Measurements from ENCODE around the gene FBLN1. TPM values are rescaled to one million over a fixed set of nuclear protein-coding genes. Genes with fewer than 3 reads are reported as not detected.

FBLN1 gene
- total and polyA plus RNA-seq, 11 donors = 22.4 to 239 (median 44.7) TPM

DNA sequence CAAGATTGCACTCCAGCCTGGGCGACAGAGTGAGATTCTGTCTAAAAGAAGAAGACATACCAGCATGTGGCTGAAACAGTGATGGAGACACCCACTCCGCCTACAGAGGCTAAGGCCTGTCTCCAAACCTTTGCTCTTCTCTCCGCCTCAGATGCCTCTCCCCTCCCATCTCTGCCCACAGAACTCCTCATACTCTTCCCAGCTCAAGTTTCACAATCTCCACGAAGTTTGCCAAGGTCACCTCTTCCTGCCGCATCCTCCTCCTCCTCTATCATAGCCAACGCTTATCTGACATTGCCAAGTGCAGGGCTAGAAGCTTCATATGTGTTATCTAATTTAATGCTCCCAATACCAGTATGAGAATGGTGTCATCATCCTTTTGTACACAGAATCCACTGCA is 25.9 kb upstream of the FBLN1 start:
- H3K27me3 ChIP-seq = no peaks in the 10 kb centered on the region
- ATAC-seq (no peak), DNase-seq (no peak)
- TF ChIP-seq, protein P1, sequence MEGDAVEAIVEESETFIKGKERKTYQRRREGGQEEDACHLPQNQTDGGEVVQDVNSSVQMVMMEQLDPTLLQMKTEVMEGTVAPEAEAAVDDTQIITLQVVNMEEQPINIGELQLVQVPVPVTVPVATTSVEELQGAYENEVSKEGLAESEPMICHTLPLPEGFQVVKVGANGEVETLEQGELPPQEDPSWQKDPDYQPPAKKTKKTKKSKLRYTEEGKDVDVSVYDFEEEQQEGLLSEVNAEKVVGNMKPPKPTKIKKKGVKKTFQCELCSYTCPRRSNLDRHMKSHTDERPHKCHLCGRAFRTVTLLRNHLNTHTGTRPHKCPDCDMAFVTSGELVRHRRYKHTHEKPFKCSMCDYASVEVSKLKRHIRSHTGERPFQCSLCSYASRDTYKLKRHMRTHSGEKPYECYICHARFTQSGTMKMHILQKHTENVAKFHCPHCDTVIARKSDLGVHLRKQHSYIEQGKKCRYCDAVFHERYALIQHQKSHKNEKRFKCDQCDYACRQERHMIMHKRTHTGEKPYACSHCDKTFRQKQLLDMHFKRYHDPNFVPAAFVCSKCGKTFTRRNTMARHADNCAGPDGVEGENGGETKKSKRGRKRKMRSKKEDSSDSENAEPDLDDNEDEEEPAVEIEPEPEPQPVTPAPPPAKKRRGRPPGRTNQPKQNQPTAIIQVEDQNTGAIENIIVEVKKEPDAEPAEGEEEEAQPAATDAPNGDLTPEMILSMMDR (IDR thresholded peaks at IDR 0.05) = no peak
- no peak for TF ChIP-seq POLR2A (IDR thresholded peaks at IDR 0.05)
- peaks cover 0 to 32% (median 2%) of the 10 kb centered on the region in 12 donors for H3K4me1 ChIP-seq
- WGBS, 4 donors = 76 to 81% (median 77%) methylated on average over 6 of the region's 6 CpGs
- H3K4me3 ChIP-seq = no peak overlapping the region
- no peaks in the 10 kb centered on the region for H3K36me3 ChIP-seq
- H3K9me3 ChIP-seq = no peaks in the 10 kb centered on the region
- intact Hi-C loops (cut with DNase I) = no loop called here
- H3K27ac ChIP-seq = no peak overlapping the region

DNA sequence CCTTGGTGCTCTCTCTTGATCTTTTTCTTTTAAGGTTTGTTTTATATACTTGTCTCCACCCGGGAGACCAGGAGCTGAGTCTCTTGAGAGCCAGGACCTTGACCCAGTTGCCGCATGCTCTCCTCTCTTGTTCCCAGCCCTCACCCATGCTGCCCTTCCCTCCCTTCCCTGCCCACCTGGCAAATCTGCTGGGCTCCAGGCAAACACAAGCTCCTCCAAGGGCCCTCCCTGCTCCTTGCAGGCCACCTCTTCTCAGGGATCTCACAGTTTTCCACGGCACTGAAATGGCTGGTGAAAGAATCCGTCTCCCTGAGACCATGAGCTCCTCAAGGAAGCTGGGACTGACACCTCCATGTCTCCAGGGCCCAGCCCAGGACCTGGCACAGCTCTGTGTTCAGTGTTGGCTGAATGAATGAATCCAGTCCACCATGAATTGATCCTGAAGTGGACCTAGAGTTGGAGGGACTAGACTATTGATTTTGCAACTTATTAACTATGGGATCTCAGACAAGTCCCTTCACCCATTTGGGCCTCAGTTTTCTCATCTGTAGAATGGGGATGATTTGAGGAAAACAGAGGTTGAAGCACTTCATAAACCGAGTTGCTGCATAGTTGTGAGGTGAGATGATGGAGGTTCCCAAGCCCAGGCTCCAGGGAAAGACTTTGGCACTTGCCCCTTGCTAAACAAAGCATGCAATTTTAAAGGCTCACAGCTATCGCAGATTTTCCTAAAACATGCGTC is 25.1 kb upstream of the FBLN1 start:
- Histone ChIP-seq H3K27ac (no peak overlapping the region), H3K9me3 (no peaks in the 10 kb centered on the region), H3K36me3 (no peaks in the 10 kb centered on the region), H3K4me3 (no peak overlapping the region), H3K4me1 (peaks cover 0 to 32% (median 2%) of the 10 kb centered on the region in 12 donors), H3K27me3 (no peaks in the 10 kb centered on the region)
- intact Hi-C loops (cut with DNase I) = no loop called here
- WGBS, 4 donors = 79 to 87% (median 84%) methylated on average over 7 of the region's 7 CpGs
- DNase-seq (no peak), ATAC-seq (peak in 2 of 4 donors; percentile 8 to 26)
- TF ChIP-seq POLR2A (IDR thresholded peaks at IDR 0.05) = no peak

DNA sequence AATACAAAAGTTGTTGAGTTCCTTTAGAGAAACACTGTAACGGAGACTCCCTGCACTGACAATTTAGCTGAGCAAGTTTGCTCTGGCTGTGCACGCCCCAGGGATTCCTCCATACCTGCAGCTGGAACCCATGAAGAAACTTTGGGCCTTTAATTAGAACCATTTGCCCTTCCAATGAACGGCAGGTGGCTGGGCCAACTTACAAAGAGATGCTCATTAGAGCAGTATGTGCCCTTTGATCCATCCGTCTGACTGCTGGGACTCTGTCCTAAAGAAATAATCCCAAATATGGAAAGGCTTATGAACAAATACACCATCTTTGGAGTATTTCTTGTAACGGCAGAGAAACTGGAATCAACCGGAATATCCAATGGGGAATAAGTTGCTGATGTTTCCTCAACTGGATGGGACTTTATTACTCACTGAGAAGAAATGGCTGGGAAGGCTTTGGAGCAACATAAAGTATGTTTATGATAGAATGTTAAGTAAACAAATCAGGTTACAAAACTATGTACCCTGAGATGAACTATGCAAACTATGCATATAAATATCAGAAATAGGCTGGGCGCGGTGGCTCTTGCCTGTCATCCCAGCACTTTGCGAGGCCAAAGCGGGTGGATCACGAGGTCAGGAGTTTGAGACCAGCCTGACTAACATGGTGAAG is 24.4 kb upstream of the FBLN1 start:
- Histone ChIP-seq H3K27ac (peak overlapping the region in 8 of 12 donors; percentile 2 to 48 (median 38)), H3K36me3 (no peaks in the 10 kb centered on the region), H3K9me3 (no peaks in the 10 kb centered on the region), H3K4me3 (no peak overlapping the region), H3K4me1 (peaks cover 0 to 30% (median 2%) of the 10 kb centered on the region in 12 donors), H3K27me3 (no peaks in the 10 kb centered on the region)
- ATAC-seq (peak in 3 of 4 donors; percentile 57 to 72 (median 72)), DNase-seq (peak in 1 of 5 donors; percentile 45)
- WGBS, 4 donors = 74 to 84% (median 78%) methylated on average over 11 of the region's 11 CpGs
- intact Hi-C loops (cut with DNase I) = no loop called here
- TF ChIP-seq POLR2A (IDR thresholded peaks at IDR 0.05) = no peak
- TF ChIP-seq, protein P1 (IDR thresholded peaks at IDR 0.05) = no peak

DNA sequence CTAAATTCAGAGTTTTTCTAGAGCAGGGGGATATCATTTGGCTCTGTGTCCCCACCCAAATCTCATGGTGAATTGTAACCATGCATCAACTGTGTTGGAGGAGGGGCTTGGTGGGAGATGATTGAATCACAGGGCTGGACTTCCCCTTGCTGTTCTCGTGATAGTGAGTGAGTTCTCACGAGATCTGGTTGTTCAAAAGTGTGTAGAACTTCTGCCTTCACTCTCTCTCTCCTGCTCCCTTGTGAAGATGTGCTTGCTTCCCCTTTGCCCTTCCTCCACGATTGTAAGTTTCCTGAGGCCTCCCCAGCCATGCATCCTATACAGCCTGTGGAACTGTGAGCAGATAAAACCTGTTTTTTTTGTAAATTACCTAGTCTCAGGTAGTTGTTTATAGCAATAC is 22.0 kb upstream of the FBLN1 start:
- Histone ChIP-seq H3K4me3 (no peak overlapping the region), H3K27ac (no peak overlapping the region), H3K4me1 (peaks cover 0 to 19% (median 0%) of the 10 kb centered on the region in 12 donors), H3K9me3 (no peaks in the 10 kb centered on the region), H3K36me3 (no peaks in the 10 kb centered on the region), H3K27me3 (no peaks in the 10 kb centered on the region)
- TF ChIP-seq, protein P1 (IDR thresholded peaks at IDR 0.05) = no peak
- TF ChIP-seq POLR2A (IDR thresholded peaks at IDR 0.05) = no peak
- intact Hi-C loops (cut with DNase I) = loop anchor here in 1 of 10 donors (1.0 kb wide), 1 partner anchor 20 kb away; no protein-coding TSS in a partner anchor
- ATAC-seq (no peak), DNase-seq (no peak)
- 72 to 82% (median 74%) methylated on average over 3 of the region's 3 CpGs for WGBS, 4 donors
